Neutrophil (primary cell): ENCODE measurements around the gene FAM193B.

Experiments used
- H3K27ac ChIP-seq: fragments of 200-600 bp; sonication (generic); 2 replicates; pipeline ENCODE4 v1.5.1; 2016; ENCODE audit warnings: mild to moderate bottlenecking, moderate library complexity
- H3K27me3 ChIP-seq: fragments of 200-600 bp; sonication (generic); 2 replicates; pipeline ENCODE4 v1.6.0; 2016; ENCODE audit warnings: mild to moderate bottlenecking
- H3K36me3 ChIP-seq: fragments of 200-600 bp; sonication (generic); 2 replicates; pipeline ENCODE4 v1.5.1; 2017
- H3K4me1 ChIP-seq, 2 experiments: fragments of 200-600 bp in 1 of 2; sonication (generic) in 1 of 2; 1 replicate in 1 of 2; 2 replicates in 1 of 2; pipeline versions ENCODE4 v1.5.1 to v1.6.1; 2013 to 2016; ENCODE audit warnings: low read depth in 1 of 2, low read length in 1 of 2, mild to moderate bottlenecking in 1 of 2, moderate library complexity in 1 of 2; ENCODE audit not compliant: control insufficient read depth in 1 of 2, insufficient read depth in 1 of 2
- H3K4me3 ChIP-seq, 2 experiments: fragments of 200-600 bp in 1 of 2; sonication (generic) in 1 of 2; 1 replicate in 1 of 2; 2 replicates in 1 of 2; pipeline ENCODE4 v1.5.1; 2013 to 2016; ENCODE audit warnings: low read depth in 1 of 2, low read length in 1 of 2, mild to moderate bottlenecking in 1 of 2, moderate library complexity in 1 of 2
- H3K9me3 ChIP-seq: fragments of 200-600 bp; sonication (generic); 2 replicates; pipeline ENCODE4 v1.5.1; 2016
- CTCF ChIP-seq: fragments of 200-600 bp; sonication (generic); IDR thresholded peaks from 2 replicates; pipeline ENCODE4 v1.5.1; 2016; ENCODE audit warnings: antibody characterized with exemption

FAM193B gene

GRCh38 chr5:177552839-177553455 lies 1.4 kb downstream of the FAM193B start:
- TF ChIP-seq CTCF, result no peak
- Histone ChIP-seq H3K27ac (no peak overlapping the region), H3K36me3 (peaks cover 12% of the 10 kb centered on the region), H3K27me3 (no peaks in the 10 kb centered on the region), H3K4me1 (peaks cover 20 to 26% of the 10 kb centered on the region in 2 experiments), H3K9me3 (no peaks in the 10 kb centered on the region), H3K4me3 (peak overlapping the region; percentile 80 to 83)

- TF ChIP-seq CTCF, result no peak
- peaks cover 44 to 49% of the 10 kb centered on the region in 2 experiments for H3K4me1 ChIP-seq
- H3K27me3 ChIP-seq, result no peaks in the 10 kb centered on the region
- H3K9me3 ChIP-seq, result no peaks in the 10 kb centered on the region
- no peak overlapping the region for H3K4me3 ChIP-seq
- peaks cover 12% of the 10 kb centered on the region for H3K36me3 ChIP-seq
- H3K27ac ChIP-seq, result no peak overlapping the region
Measured at GRCh38 chr5:177550122-177550521, 4.2 kb downstream of the FAM193B start.

GRCh38 chr5:177548495-177548894 lies 5.9 kb downstream of the FAM193B start:
- TF ChIP-seq CTCF, result no peak
- H3K27me3 ChIP-seq, result no peaks in the 10 kb centered on the region
- peak overlapping the region; percentile 43 for H3K27ac ChIP-seq
- H3K4me1 ChIP-seq, result peaks cover 41 to 44% of the 10 kb centered on the region in 2 experiments
- peaks cover 12% of the 10 kb centered on the region for H3K36me3 ChIP-seq
- H3K9me3 ChIP-seq, result no peaks in the 10 kb centered on the region
- H3K4me3 ChIP-seq, result no peak overlapping the region

GRCh38 chr5:177547736-177548135 lies 6.6 kb downstream of the FAM193B start:
- Histone ChIP-seq H3K36me3 (peaks cover 12% of the 10 kb centered on the region), H3K4me3 (no peak overlapping the region), H3K4me1 (peaks cover 33 to 40% of the 10 kb centered on the region in 2 experiments), H3K27me3 (no peaks in the 10 kb centered on the region), H3K27ac (peak overlapping the region; percentile 43), H3K9me3 (no peaks in the 10 kb centered on the region)
- no peak for TF ChIP-seq CTCF

GRCh38 chr5:177546258-177546741 lies 8.1 kb downstream of the FAM193B start:
- peak overlapping the region; percentile 80 for H3K27ac ChIP-seq
- H3K9me3 ChIP-seq, result no peaks in the 10 kb centered on the region
- H3K4me1 ChIP-seq, result peaks cover 31 to 38% of the 10 kb centered on the region in 2 experiments
- H3K4me3 ChIP-seq, result no peak overlapping the region
- H3K27me3 ChIP-seq, result no peaks in the 10 kb centered on the region
- TF ChIP-seq CTCF, result no peak
- H3K36me3 ChIP-seq, result peaks cover 15% of the 10 kb centered on the region
